Right kidney (tissue), 1 donor: ENCODE data around the gene COL20A1.

ENCODE experiments used
- DNase-seq: peaks from one replicate; pipeline ENCODE4 v3.0.0-alpha.2; 2016

The COL20A1 gene

DNA sequence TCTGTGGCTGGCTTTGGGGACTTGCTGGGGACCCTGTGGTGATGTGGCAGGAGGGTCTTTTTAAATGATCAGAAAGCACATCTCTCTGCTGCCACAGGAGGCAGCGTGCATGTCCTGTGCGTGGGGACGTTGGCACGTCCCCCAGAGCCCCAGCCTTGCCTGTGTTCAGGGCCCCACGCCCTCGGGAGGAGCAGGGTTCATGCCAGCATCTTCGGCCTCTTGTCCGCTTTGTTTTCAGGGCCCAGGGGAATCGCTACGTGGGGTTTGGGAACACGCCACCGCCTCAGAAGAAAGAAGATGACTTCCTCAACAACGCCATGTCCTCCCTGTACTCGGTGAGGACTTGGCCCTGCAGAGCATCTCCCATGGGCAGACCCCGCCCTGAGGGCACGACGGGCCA is 14.3 kb upstream of the COL20A1 start:
- no peak for DNase-seq

DNA sequence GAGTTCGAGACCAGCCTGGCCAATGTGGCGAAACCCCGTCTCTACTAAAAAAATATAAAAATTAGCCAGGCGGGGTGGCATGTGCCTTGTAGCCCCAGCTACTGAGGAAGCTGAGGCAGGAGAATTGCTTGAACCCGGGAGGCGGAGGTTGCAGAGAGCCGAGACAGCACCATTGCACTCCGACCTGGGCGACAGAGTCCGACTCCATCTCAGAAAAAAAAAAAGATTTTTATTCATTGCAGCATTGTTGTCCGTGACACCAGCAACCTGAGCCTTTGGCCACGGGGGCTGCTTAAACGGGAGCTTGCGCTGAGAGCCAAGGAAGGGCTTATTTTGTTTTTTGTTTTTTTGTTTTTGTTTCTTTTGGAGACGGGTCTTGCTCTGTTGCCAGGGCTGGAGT is 13.1 kb upstream of the COL20A1 start:
- DNase-seq, result no peak

DNA sequence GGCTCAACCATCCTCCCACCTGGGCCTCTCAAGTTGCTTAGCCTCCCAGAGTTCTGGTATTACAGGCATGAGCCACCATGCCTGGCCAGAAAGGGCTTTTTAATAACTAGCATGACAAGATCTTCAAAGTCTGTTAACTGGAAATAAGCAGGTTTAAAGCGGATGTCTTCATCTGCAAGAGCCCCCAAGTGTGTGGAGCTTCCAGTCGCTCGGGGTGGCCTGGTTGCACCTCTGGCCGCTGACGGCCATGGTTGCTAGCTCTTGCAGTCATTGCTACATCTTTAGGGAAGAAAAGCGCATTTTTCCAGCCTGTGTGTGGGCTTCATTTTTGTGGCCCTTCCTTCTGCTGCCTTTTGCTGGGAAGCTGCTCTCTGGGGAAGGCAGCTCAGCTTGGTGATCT is 12.6 kb upstream of the COL20A1 start:
- no peak for DNase-seq

DNA sequence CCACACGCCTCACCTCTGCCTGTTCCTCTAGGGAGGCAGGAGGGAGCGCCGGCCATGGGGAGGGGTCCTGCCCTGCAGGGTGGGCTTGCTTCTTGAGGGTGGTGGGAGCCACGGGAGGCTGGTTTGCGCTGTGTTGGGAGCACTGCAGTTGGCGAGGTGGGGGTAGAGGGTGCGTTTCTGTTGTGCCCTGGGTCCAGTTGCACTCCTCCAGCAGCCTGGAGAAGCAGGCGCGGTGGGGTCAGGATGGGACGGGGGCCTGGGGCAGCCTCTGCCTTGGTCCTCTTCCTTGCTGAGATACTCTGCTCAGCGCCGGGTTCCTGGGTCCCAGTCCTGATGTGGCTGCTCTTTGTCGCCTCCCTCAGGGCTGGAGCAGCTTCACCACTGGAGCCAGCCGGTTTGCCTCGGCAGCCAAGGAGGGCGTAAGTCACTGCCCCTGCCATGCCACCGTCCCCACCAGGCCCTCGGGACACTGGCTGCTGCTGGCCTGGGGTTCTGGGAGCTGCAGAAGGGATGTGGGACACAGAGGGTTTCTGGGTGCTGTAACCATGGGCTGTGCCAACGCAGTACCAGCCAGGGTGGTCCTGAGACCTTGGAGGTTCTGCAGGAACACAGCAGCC is 11.9 kb upstream of the COL20A1 start:
- no peak for DNase-seq

DNA sequence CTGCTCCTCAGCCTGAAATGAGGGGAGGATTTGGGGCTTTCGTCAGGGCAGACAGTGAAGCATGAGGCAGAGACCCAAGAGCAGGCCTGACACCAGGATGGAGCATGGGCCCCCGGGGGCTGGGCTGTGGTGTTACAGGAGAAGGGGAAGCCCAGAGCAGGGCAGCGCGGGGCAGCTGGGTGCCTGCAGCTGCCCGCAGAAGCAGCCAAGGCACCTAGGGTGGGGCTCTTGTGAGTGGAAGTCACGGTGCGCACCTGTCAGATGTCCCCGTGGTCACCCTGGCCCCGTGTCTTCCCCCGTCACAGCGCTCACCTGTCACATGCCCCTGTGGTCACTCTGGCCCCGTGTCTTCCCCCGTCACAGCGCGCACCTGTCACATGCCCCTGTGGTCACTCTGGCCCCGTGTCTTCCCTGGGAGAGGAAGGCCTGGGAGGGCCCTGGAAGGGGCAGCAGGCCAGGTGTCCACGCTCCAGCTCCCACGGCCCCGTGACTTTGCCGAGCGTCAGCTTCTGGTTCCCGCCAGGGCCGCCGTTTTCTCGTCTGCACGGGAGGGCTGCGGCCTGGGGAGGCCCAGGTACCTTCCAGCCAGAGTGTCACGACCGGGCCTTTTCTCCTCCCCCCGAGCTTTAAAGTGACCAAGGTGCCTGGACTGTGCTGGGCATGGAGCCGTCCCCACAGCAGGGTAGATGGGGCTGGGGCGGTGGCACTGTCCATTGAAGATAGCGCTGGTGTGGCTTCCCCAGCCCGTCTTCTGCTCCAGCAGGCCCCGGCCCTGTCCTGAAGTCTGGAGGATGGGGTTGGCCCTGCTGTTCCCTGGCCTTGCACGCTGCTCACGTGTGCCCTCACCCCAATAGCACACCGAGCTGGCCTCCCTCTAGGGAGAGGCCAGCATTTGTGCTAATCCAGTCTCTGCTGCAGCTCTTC is 11.0 kb upstream of the COL20A1 start:
- DNase-seq, result no peak

DNA sequence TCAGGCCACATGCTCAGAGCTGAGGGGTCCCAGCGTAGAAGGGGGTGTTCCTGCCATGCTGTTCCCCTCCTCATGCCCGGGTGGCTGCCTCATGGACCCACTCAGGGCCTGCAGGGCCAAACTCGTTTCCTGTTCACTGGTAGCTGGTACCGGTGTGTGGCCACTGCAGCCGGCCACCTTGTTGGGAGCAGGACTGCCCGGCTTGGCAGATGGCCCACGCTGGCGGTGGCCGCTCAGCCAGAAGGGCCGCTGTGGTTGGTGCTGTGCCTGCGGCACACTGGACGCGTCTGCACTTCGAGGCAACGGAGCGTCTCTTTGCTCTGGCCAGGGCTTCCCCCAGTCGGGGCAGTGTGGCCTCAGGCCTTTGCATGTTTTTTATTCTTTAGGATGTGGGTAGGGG is 10.0 kb upstream of the COL20A1 start:
- no peak for DNase-seq

DNA sequence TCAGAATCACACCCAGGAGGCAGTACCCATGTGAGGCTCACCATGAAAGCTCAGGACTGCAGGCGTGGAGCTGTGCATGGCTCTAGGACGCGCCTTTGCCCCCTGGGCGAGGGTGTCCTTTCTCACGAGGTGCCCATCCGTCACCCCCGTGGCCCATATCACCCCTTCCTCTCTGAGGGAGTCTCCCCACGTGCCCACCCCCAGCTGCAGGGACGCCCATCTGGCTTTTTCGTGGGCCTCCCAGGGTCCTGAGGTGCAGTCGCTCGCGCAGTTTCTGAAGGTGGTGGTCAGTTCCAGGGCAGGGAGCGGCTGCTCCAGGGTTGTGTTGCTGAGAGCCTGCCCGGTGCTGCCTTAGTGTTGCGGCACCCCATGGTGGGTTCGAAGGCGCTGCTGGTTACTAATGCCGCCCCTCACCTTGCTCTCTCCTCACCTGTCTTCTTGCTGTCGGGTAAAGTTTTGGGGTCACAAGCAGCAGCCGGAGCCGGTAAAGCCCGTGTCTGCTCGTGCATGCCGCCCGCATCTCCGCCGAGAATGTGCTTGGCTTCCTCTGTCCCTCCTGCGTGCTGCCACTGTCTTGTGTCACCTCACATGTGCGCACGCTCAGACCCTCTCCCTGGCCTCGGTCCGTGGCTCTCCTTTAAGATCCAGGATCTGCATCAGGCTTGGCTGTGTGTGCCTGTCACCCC is 9.4 kb upstream of the COL20A1 start:
- no peak for DNase-seq

DNA sequence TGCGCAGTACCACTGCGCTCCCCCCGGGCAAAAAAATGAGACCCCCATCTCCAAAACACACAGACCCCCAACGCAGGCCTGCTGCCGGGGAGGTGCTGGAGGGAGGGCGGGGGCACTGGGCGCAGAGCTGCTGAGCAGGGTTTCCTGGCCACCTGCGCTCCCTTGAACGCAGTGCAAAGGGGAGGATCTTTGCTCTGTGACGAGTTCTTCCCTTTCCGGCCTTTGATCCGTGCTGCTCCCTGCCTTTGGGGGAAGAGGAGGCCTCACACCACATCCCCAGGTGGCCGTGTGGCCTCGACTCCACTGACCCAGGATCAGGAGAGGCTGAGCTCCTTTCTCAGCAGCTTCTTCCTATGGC is 8.9 kb upstream of the COL20A1 start:
- no peak for DNase-seq

DNA sequence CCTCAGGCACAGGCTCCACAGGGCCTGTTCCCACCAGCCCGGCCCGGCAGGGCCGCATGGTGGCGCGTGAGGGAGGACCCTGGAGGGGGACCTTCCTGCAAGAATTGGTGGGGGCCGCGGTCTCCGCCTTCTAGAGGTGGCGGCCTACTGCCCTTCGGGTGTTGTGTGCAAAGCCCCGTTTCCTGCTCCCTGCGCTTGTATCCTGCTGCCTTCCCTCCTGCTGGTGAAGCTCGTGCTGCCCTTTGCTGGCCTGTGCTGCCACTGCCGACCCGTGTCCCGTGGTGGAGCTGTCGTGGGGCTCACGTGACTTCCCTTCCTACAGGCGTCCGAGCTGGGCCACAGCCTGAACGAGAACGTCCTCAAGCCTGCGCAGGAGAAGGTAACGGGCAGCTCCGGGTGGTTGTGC is 8.4 kb upstream of the COL20A1 start:
- no peak for DNase-seq

DNA sequence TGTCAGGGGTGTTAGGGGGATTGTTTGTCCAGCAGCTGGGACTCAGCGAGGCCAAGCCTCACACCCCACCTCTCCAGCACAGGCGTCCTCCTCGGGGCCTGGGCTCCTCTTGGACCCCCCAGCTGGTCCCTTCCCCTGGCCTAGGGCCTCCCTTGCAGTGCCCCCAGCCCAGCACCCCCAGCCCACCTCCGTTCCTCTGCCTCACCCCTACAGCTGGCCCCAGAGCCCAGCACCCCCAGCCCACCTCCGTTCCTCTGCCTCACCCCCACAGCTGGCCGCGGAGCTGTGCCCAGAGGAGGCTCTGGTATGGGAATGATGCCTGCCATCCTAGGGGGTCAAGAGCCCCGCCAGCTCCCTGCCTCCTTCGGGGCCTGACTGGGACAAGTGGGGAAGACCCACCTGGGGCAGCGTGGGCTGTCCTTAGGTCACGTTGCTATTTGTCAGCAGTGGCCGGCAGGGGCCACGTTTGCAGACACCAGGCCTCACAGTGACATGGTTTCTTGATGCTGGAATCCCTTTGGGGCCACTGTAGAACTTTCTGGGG is 7.9 kb upstream of the COL20A1 start:
- DNase-seq, result no peak

DNA sequence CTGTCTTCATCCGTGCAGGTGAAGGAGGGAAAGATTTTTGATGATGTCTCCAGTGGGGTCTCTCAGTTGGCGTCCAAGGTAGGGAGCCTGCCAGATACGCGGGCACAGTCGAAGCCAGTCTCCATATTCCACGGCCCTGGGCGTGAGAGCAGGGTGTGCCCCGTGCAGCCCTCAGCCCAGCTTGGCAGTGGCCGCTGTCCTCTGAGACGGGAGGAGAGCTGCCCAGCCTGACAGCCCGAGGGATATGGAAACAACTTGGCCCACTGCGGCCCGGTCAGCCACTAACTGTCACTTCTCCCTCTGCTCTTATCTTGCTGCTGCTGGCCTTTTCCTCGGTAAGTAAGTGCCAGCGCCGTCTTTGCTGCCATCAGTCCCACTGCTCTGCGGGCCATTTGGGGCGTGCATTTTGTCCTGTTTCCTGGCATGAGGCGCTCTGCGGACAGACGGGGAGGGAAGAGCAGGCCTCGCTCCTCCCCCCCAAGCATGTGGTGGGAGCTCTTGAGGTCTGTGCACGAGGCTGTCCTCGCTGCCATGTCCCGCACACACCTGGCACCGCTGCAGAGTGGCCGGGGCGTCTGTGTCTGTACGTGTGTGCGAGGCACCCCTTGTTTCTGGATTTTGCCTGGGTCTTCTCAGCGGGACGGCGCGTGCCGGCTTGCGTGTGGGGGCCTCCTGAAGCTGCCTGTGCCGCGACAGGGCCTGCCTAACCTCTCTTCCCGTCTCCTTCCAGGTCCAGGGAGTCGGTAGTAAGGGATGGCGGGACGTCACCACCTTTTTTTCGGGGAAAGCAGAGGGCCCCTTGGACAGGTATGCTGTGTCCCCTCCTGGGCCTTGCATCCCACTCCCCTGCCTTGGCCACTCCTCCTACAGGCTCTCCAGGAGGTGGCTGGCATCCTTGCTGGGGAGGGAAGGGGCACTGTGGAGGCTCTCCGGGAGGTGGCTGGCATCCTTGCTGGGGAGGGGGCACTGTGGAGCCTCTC is 7.1 kb upstream of the COL20A1 start:
- DNase-seq, result no peak

DNA sequence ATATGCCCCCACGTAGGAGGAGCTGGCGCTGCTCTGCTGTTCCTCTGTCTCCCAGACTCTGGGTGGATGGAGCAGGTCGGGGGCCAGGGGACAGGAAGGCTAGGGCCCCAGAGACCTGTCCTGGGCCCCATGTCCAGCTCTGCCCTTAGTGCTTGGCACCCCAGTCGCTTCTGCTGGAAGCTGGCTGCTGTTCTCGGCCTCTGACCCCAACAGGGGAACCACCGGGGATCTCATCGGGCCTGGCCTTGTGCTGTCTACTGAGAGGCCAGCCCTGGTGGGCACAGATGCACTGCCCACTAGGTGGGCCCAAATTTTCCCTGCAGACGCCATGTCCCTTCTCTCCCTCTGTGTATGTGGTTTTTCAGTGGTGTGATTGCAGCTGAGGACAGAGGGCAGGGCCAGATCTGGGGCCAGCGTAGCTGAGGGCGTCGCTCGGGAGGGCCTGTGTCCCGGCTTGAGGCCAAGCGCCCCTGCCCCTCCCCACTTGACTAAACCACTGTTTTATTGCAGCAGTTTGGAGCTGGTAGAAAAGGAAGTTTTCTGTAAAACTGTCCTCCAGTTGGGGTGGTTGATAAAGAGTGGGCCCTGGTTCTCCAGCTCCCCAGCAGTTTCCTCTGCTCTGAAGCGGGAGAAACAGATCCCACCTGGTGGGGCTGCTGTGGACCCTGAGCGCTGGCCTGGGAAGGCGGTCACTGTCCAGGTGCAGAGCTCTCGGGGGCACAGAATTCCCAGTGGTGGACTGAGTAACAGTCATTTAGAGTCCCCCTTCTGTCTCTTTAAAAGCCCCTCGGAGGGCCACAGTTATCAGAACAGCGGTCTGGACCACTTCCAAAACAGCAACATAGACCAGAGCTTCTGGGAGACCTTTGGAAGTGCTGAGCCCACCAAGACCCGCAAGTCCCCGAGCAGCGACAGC is 5.9 kb upstream of the COL20A1 start:
- no peak for DNase-seq

DNA sequence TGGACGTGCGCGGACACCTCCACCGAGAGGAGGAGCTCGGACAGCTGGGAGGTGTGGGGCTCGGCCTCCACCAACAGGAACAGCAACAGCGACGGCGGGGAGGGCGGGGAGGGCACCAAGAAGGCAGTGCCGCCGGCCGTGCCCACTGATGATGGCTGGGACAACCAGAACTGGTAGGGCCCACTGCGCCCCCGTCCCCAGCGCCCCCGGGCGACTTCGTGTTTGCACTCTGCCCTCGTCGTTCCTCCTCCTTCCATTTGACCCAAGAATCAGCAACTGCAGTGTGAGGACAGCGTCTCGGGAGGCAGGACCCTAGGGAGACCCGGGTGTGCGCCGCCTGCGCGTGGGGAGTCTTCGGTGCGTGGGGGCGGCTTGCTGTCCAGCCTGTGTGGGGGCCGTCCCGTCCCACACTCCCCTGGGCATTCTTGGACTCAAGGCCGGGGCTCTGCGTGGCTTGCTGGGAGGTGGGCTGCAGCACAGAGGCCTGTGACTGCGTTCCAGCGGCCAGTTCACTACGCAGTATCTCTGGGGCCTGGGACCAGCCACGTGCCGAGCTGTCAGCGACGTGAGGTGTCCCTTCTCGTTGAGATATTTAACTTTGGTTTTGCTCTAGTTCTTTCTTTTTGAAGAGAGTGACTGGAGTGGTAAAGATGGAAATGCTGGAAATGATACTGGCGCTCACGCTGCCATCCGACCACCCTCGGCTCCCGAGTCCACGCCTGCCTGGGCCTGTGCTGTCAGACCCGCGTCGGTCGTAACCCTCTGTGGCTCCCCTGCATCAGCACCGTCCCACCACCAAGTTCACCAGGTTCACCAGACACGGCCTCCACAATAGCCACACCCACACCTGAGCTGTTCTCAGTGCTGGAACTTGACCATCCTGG is 5.0 kb upstream of the COL20A1 start:
- DNase-seq, result no peak

DNA sequence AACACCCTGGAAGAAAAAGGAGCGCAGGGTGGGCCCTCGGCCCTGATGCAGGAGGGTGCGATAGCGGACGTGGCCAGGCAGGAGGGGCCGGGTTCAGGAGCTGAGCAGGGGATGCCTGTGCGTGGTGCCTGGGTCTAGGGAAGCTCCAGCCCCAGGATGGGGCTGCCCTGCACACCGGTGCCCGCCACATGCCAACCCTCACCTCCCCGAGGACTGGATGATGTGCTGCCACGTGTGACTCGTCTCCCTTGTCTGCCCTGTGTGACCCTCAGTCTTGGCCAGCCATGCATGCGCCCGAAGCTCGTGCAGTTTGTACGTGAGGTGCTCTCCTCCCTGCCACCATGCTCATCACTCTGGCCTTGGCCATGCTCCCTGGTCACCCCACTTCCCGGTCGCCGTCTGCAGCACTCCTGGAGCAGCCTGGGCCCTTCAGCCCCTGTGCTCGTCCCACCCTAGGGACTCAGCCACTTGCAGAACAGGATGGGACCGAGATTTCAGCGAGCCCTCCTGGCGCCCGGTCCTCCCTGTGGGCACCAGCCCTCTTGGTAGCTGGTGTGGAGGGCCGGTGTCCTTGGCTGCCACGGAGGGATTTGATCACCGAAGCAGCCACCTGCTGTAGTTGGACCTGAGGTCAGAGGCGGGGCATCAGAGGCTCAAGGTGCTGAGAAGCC is 4.3 kb upstream of the COL20A1 start:
- no peak for DNase-seq

DNA sequence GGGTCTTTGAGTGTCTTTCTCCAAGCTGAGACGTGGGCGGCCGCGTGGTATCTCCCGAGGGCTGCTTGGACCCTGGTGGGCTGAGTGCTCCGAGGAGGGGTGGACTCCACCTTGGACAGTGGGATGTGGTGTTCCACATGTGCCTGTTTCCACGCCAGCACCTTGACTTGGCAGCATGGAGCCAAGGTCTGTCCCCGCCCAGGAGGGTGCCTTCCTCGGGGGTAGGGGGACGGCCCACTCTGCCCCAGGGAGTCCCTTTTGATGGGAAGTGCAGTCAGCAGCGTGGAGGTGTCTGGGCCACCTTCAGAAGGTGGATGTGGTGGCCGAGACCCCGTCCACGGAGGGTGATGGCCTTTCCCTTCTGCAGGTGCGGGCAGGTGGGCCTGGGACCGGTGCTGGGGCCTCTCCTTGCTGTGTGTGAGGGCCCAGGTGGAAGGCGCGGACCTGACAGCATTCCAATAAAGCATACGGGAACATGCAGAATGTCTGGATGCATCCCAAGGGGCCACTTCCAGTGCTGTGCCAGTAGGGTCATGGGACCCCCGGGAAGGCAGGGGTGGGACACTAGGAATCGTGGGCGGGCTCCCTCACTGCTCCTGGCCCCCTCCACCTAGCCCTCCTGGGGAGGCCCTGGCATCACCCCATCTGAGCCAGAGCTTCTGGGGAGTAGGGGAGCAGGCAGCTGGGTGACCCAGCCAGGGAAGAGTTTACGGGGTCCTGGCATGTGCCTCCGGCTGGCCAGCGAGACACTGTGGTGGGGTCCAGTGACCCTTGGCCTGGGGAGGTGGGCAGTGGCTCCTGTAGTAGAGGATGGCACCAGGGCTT is 3.5 kb upstream of the COL20A1 start:
- no peak for DNase-seq

DNA sequence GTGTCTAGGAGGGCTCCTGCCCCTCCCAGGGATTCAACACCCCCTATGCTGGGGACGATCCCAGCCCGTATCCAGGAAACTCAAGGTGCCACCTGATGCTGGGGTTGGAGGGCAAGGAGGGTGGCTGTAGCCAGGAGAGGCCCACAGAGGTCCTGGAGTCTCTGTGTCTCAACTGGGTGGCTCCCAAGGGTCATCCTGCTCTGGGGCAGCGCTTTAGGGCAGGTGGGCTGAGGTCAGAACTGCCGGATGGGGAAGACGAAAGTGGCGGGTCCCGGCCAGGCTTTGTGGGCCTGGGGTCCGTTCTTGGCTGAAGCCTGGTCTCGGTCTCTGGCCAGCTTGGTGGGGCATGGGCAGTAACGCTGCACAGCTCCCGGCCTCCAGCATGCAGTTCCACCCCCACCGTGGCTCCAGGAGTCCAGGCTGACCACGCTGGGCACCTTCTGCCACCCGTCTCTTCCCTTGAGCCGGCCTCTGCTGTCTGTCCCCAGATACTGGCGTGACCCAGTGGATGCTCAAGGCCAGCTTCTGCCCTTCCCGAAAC is 2.8 kb upstream of the COL20A1 start:
- no peak for DNase-seq

DNA sequence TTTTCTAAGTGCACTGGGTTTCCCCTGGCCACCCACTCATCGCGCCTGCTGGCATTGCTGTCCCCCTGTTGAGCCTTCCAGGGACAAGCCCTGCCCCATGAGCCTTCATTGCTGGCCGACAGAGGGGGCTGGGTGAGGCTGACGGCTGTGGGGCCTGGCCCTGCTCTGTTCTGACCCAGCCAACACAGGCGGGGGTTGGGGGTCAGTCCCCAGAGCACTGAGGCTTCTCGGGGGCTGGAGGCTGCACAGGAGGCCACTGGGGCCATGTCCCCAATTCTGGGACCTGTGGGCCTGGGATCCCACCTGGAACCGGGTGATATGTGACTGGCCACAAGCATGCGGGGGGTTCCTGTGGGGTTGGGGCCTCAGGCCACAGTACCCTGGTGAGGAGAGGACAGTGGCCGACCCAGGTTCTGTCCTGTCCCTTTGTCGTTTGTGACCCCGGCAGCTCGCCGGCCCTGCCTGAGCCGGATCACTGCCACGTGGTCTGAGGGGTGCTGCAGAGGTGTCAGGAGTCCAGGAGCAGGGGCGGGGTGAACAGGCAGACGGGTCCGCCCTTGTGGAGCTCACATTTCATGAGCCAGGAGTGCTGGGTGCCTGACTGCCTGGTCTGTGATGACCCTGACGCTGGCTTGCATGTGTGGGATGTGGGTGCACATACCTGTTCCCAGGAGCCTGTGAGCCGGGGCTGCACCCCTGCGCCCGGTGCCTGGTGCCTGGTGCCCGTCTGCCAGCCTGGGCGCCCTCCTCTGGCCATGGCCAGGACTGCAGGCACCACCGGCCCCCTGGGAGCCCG is 2.1 kb upstream of the COL20A1 start:
- peak; percentile 66 for DNase-seq
